ENCODE results near the gene TSPEAR.
"Not testable (repeated sequence)": the region's sequence is repeated elsewhere in the genome, so short reads cannot be mapped to it uniquely, and the experiment has no call there.

The TSPEAR gene

GRCh38 chr21:44701023-44701400 lies 10.4 kb downstream of the TSPEAR start:
- no peak for DNase-seq

GRCh38 chr21:44700101-44701022 lies 11.0 kb downstream of the TSPEAR start:
- DNase-seq = no peak

DNA sequence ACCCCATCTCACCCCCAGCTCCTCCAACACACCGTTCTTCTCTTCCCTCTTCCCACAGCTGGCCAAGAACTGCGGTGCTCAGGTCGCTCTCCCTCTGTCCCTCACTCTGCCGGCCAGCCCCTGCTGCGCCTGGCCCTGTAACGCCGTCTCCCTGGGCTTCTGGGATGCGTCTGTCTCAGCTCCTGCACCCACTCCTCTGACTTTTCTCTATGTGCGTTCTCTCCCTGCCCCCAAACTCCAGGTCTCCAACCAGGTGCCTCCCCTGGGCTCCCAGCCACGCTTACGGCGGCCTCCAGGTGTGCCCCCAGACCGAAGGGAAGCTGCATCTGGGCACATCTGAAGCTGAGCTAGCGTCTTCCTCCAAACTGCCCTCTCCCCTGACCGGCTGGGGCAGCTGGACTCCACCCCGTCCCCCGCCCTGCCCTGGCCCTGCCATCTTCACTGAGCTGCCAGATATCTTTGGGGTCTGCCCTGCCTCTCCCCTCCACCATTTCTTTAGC lies 11.8 kb downstream of the TSPEAR start:
- no peak for DNase-seq

DNA sequence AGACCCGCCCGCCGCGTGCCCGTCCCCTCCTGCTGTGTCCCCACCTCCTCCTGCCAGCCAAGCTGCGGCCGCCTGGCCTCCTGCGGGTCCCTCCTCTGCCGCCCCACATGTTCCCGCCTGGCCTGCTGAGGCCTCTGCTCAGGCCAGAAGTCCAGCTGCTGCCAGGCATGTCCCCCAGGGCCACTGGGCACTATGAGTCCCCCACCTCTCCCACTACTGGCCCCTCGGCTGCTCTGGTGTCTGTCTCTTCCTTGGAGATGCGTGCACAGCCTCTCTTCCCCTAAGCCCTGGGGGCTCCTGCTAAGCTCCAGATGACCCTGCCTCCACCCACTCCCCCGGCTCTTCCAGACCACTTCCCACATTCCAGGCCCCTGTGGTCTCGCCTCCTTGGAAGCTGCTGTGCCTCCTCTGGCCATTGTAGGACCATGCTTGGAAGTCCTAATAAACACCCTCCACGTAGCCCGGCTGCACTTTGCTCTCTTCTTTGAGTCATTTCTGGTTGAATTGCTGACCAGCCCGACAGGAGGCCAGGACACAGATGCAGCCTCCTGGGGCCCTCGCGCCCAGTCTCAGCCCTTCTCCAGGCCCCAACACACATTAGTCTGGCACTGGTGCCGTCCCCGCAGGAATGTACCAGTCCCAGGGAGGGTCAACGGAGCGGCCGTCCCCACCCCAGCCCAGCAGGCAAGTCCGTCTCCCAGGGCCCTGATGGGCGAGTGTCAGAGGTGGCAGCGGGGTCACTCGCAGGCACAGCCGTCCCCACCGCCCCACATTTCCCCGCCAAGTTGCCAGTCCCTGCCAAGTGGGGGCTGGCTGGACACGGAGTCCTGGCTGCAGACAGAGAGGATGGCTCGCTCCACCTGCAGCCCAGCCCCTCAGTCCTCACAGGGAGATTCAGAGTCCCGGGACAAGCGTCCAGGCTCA lies 13.3 kb downstream of the TSPEAR start:
- DNase-seq = no peak

GRCh38 chr21:44697172-44697810 lies 14.1 kb downstream of the TSPEAR start, which contains the start of gene KRTAP10-12:
Gene KRTAP10-12 (plus strand): TSS chr21:44697172. CDS start chr21:44697202, 30 bp downstream.
- not testable (repeated sequence) for DNase-seq

GRCh38 chr21:44696572-44696971 lies 14.8 kb downstream of the TSPEAR start:
- DNase-seq = no peak

- DNase-seq = no peak
These were observed 15.7 kb downstream of the TSPEAR start for GRCh38 chr21:44695641-44696040.

- DNase-seq = no peak
These were observed 16.2 kb downstream of the TSPEAR start for GRCh38 chr21:44695184-44695583.

GRCh38 chr21:44694776-44695175 lies 16.6 kb downstream of the TSPEAR start:
- no peak for DNase-seq

- no peak for DNase-seq
These were observed 18.4 kb downstream of the TSPEAR start for GRCh38 chr21:44692798-44693512.

- DNase-seq = no peak
These were observed 19.7 kb downstream of the TSPEAR start for GRCh38 chr21:44691686-44692085.

DNA sequence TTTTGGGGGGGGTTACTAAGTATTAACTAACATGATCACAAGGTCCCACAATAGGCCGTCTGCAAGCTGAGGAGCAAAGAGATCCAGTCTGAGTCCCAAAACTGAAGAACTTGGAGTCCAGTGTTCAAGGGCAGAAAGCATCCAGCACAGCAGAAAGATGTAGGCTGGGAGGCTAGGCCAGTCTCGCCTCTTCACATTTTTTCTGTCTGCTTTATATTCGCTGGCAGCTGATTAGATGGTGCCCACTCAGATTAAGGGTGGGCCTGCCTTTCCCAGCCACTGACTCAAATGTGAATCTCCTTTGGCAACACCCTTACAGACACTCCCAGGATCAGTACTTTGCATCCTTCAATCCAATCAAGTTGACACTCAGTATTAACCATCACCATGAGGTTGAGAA lies 21.6 kb downstream of the TSPEAR start:
- not testable (repeated sequence) for DNase-seq

DNA sequence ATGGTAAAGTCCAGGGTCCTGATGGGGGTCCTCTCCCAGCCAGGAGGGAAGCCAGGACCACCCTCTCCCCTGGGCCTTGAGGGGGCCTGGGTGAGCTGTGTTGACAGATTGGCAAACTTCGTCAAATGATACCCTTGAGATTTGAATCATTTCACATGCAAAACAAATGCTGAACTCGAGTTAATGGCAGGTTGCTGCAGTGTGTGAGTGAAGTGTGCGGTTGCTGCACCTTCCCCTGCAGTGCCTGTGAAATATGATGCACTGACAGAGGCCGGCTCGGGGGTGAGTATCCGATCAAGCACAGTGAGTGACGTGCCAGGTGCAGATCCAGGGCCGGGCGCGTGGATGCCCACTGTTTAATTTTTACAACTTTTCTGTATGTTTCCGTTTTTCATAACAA lies 23.7 kb downstream of the TSPEAR start:
- no peak for DNase-seq

DNA sequence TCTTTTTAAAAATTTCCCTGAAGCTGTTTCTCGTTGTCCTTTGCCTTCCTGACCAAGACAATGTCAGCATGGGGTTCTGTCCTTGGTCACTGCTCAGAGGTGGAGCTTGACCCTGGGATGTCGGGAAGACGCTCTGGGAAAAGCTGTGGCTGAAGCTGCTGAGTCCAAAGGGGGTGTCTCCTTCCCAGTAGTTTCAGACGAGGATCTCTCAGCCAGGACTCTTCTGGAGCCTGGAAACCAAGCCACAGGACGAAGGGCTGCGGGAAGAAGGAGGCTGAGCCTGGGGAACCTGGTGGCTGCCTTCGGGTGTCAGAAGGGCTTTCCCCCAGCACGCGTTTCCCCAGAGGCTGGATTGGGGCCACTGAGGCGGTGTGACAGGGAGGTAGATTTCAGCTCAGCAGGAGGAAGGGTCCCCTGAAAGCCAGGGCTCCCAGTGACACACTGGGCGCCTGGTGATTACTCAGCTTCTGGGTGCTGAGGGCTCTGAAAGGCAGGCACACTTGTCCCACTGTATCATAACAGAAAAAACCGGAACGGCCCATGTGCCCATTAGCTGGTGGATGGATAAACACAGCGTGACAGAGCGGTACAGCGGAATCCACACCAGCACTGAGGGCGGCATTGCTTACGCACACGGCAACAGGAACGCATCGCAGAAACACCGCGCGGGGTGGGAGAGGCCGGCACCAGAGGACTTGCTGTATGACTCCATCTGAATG lies 24.4 kb downstream of the TSPEAR start:
- no peak for DNase-seq

DNA sequence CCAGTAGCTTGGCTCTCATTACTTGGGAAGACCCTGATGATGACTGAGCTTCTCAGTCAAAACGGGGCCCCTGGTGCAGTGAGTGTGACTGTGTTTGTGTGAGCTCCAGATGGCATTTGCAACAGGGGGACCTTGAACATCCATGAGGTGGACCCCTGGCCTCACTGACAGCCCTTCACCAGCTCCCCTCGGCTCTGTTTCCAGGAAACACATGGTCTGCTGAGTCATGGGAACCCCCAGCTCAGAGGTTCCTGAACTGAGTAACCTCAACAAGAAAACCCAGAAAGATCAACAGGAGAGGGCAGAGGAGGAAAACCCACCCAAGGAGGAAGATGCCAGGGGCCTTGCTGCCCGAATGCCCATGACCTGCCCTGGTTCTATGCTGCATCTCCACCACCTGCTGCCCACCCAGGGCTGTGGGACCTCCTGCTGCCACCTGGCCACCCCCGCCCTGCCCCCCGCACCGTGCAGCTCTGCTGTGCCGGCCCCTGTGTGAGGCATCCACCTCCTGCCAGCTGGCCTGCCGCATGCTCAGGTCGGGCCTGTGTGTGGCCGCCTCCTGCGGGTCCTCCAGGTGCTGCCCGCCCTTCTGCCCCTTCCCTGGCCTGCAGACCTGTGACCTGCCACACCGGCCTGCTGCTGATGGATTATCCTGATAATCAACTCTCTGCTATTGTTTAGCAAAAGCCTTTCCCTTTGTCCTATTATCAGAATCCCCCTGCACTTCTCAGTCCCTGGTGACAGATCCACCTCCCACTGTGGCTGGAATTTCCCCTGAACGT lies 25.2 kb downstream of the TSPEAR start:
- DNase-seq = no peak

DNA sequence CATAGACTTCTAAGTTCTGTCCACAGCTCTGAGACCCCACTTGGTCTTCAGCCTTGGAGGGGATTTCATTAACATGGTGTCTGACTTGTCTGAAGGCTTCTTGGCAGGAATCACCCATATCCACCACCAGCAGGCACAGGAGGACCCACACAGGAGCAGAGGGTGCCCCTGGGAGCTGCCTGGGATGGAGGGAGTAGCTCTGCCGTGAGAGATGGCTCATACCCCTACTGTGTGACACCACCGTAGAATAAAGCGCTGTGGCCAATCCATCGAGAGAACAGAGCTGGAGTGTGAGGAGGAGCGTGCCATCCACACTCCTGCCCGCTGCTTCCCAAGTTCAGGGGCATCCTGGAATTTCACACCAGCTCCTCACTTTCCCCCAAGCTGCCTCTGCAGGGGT lies 26.3 kb downstream of the TSPEAR start:
- not testable (repeated sequence) for DNase-seq

- DNase-seq = no peak
These were observed 26.9 kb downstream of the TSPEAR start for GRCh38 chr21:44684483-44684882.

- no peak for DNase-seq
These were observed 27.3 kb downstream of the TSPEAR start for GRCh38 chr21:44684077-44684476.

- DNase-seq = no peak
These were observed 28.7 kb downstream of the TSPEAR start for GRCh38 chr21:44682580-44683151.

All from T1000 (cell line).